ENCODE data around the gene GBGT1. TPM values are rescaled to one million over a fixed set of nuclear protein-coding genes. Genes with fewer than 3 reads are reported as not detected.

Gene GBGT1
- total RNA-seq, 1 experiment from 2014 or later, result not detected

DNA sequence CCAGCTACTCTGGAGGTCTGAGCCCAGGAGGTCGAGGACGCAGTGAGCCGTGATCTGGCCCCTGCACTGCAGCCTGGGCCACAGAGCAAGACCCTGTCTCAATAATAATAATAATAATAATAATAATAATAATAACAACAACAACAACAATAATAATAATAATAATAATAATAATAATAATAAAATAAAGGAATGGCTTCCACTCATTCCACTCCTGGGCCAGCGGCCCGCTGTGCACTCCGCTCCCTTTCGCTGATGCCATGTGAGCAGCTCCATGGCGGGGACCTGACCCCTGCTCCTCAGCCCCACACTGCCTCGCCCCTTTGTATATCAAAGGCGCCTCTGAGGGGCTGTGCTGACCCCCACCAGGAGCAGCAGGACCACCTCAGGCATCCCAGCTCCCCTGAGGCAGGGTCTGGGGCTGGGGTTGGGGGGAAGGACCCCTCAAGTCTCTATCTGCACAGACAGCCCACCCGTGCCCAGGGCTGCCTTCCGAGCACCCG lies 20.0 kb downstream of the GBGT1 start:
- Histone ChIP-seq H3K9me3 (ENCODE audit: low read length) (no peaks in the 10 kb centered on the region), H3F3A (ENCODE audit: low read length, unreplicated experiment) (no peaks in the 10 kb centered on the region), H3K27ac (ENCODE audit: low read length) (peak overlapping the region; percentile 49), H3K4me2 (ENCODE audit: low read length) (peak overlapping the region; percentile 82), H3K27me3 (ENCODE audit: low read length) (no peaks in the 10 kb centered on the region), H3K9me2 (replicated peaks; ENCODE audit: low read length) (no peaks in the 10 kb centered on the region), H3K4me1 (ENCODE audit: insufficient read depth, low read length) (peaks cover 18% of the 10 kb centered on the region), H3K79me2 (ENCODE audit: low read length) (peaks cover 76% of the 10 kb centered on the region), H2AFZ (ENCODE audit: low read length) (no peak overlapping the region), H3K9ac (ENCODE audit: low read length) (peak overlapping the region; percentile 53), H3K4me3 (ENCODE audit: low read length) (peak overlapping the region; percentile 58), H4K20me1 (ENCODE audit: low read length) (peaks cover 9% of the 10 kb centered on the region), H3K36me3 (ENCODE audit: low read depth, low read length) (no peaks in the 10 kb centered on the region; the same call in 1 of the 2 replicates)
- TF ChIP-seq EZH2phosphoT487 (IDR thresholded peaks at IDR 0.05; ENCODE audit: borderline replicate concordance, low read length), result no peak
- TF ChIP-seq EZH2 (IDR thresholded peaks at IDR 0.05; ENCODE audit: low read length, unreplicated experiment), result no peak
- TF ChIP-seq, protein P1, sequence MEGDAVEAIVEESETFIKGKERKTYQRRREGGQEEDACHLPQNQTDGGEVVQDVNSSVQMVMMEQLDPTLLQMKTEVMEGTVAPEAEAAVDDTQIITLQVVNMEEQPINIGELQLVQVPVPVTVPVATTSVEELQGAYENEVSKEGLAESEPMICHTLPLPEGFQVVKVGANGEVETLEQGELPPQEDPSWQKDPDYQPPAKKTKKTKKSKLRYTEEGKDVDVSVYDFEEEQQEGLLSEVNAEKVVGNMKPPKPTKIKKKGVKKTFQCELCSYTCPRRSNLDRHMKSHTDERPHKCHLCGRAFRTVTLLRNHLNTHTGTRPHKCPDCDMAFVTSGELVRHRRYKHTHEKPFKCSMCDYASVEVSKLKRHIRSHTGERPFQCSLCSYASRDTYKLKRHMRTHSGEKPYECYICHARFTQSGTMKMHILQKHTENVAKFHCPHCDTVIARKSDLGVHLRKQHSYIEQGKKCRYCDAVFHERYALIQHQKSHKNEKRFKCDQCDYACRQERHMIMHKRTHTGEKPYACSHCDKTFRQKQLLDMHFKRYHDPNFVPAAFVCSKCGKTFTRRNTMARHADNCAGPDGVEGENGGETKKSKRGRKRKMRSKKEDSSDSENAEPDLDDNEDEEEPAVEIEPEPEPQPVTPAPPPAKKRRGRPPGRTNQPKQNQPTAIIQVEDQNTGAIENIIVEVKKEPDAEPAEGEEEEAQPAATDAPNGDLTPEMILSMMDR (conservative IDR thresholded peaks at IDR 0.05; ENCODE audit: low read depth, low read length), result no peak
- no TSS peak for BruUV-seq (replicated peaks)
- ATAC-seq (no peak), DNase-seq (no peak)
- ChIA-PET POLR2A (ENCODE audit: unreplicated experiment) (interaction anchor here (0.6 to 1.0 kb wide), 3 partner anchors 10 to 335 kb away, joined by 3 to 5 read pairs (median 4); partner anchors contain the start of gene GTF3C5), CTCF (interaction anchor here (0.6 to 1.6 kb wide), 9 partner anchors 9 to 122 kb away, joined by 3 to 20 read pairs (median 6); partner anchors contain the start of gene GTF3C5)
- intact Hi-C loops (cut with micrococcal nuclease), result loop anchor here (1.0 to 2.0 kb wide), 3 partner anchors 8 to 103 kb away; no protein-coding TSS in a partner anchor

DNA sequence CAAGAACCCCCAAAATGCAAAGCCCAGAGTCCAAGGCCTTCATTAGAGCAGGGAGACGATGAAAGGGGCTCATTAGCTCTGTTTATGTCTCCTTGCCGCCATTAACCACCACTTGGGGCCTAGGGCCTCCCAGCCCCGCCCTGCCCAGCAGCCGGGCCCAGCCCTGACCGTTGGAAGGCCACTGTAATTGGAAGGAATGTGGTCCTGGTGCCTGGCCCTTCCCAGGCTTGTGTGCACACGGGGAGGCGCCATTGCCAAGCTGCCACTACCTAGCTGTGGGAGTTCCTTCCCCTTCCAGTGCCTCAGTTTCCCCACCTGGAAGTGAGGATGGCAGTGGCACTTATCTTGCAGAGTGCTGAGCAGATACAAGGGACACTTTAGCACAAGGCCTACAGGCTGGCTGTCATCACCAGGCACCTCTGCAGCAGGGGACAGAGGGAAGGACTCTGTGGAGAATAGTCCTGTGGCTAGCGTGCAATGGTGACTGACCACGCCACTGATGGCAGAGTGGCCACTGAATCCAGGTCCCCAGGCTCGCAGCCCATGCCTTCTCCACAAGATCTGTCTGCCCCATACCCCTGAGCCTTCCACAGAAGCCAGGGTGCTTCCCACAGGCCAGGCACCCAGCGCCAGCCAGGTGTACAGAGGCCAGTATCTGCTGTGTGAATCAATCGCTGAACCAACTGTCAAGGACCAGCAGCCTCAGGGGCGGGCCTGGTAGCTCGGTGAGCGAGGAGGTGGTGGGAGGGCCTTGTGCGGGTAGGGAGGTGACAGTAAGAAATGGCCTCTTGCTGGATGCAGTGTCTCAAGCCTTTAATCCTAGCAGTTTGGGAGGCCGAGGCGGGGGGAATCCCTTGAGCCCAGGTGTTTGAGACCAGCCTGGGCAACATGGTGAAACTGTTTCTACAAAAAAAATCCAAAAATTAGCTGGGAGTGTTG lies 20.8 kb downstream of the GBGT1 start:
- POLR2A ChIA-PET (ENCODE audit: unreplicated experiment), result no interaction called here
- BruUV-seq (replicated peaks), result no TSS peak
- no peak overlapping the region for H3K4me3 ChIP-seq (ENCODE audit: low read length)
- intact Hi-C loops (cut with micrococcal nuclease), result no loop called here
- H3K27ac ChIP-seq (ENCODE audit: low read length), result no peak overlapping the region
- no peaks in the 10 kb centered on the region for H3K9me3 ChIP-seq (ENCODE audit: low read length)
- no peaks in the 10 kb centered on the region for H3K9me2 ChIP-seq (replicated peaks; ENCODE audit: low read length)
- DNase-seq (no peak), ATAC-seq (no peak)
- CTCF ChIA-PET, result interaction anchor here (1.6 kb wide), 1 partner anchor 8 kb away, joined by 16 read pairs; no protein-coding TSS in a partner anchor
- peaks cover 17% of the 10 kb centered on the region for H3K4me1 ChIP-seq (ENCODE audit: insufficient read depth, low read length)
- no peak for TF ChIP-seq EZH2 (IDR thresholded peaks at IDR 0.05; ENCODE audit: low read length, unreplicated experiment)
- no peak for TF ChIP-seq EZH2phosphoT487 (IDR thresholded peaks at IDR 0.05; ENCODE audit: borderline replicate concordance, low read length)
- TF ChIP-seq, protein P1 (conservative IDR thresholded peaks at IDR 0.05; ENCODE audit: low read depth, low read length), result no peak
- peaks cover 9% of the 10 kb centered on the region for H4K20me1 ChIP-seq (ENCODE audit: low read length)
- no peaks in the 10 kb centered on the region for H3K27me3 ChIP-seq (ENCODE audit: low read length)
- no peak overlapping the region for H3K9ac ChIP-seq (ENCODE audit: low read length)
- peaks cover 73% of the 10 kb centered on the region for H3K79me2 ChIP-seq (ENCODE audit: low read length)
- no peaks in the 10 kb centered on the region; the same call in 1 of the 2 replicates for H3K36me3 ChIP-seq (ENCODE audit: low read depth, low read length)
- no peak overlapping the region for H2AFZ ChIP-seq (ENCODE audit: low read length)
- H3F3A ChIP-seq (ENCODE audit: low read length, unreplicated experiment), result no peaks in the 10 kb centered on the region
- H3K4me2 ChIP-seq (ENCODE audit: low read length), result no peak overlapping the region
